H1 (cell line): Measurements from ENCODE around the gene PCAT7. TPM values are rescaled to one million over a fixed set of nuclear protein-coding genes. Genes with fewer than 3 reads are reported as not detected.

Source experiments
- CTCF ChIA-PET: fragments of 300-600 bp; sonication (Branson Sonifier 250); formaldehyde crosslinking; loops from one replicate; lab custom pipeline; 2021; ENCODE audit not compliant: partially characterized antibody; lab: Charles Lee
- POLR2A ChIA-PET: fragments of 300-600 bp; sonication (Branson Sonifier 250); formaldehyde crosslinking; loops from one replicate; lab custom pipeline; 2021; ENCODE audit warnings: inconsistent platforms; ENCODE audit not compliant: partially characterized antibody; lab: Charles Lee
- DNase-seq, 2 experiments: peaks; one replicate each; pipeline versions ENCODE4 v3.0.0 to v3.0.0-alpha.2; 2010 to 2022; ENCODE audit warnings: low spot score in 2 of 2, low read depth in 1 of 2, mixed read lengths in 1 of 2
- FAIRE-seq: peaks from 2 replicates; lab custom pipeline; 2011; peaks lifted over from hg19 to GRCh38; lab: Jason Lieb, UNC
- H2AFZ ChIP-seq: 2 replicates; pipeline ENCODE4 v1.8.1; 2012; ENCODE audit warnings: low read length, inconsistent platforms
- H2AK5ac ChIP-seq: 2 replicates; pipeline ENCODE4 v1.6.1; 2013; ENCODE audit warnings: low read depth, low read length
- H2BK120ac ChIP-seq: replicated peaks from 2 replicates; pipeline ENCODE3; 2013; ENCODE audit warnings: low read depth, low read length, inconsistent platforms
- H2BK12ac ChIP-seq: 2 replicates; pipeline ENCODE4 v1.6.1; 2013; ENCODE audit warnings: low read depth, low read length
- H2BK15ac ChIP-seq: 2 replicates; pipeline ENCODE4 v1.6.1; 2013; ENCODE audit warnings: low read length
- H2BK20ac ChIP-seq: 2 replicates; pipeline ENCODE4 v1.6.1; 2013; ENCODE audit warnings: low read length
- H2BK5ac ChIP-seq: 2 replicates; pipeline ENCODE4 v1.6.1; 2013; ENCODE audit warnings: low read depth, low read length
- H3K14ac ChIP-seq: 2 replicates; pipeline ENCODE4 v1.6.1; 2013; ENCODE audit warnings: inconsistent platforms; ENCODE audit not compliant: insufficient read length
- H3K18ac ChIP-seq: 2 replicates; pipeline ENCODE4 v1.6.1; 2013; ENCODE audit warnings: low read length; ENCODE audit errors: extremely low read depth
- H3K23ac ChIP-seq: 2 replicates; pipeline ENCODE4 v1.6.1; 2013; ENCODE audit warnings: inconsistent platforms; ENCODE audit not compliant: insufficient read length
- H3K23me2 ChIP-seq: 2 replicates; pipeline ENCODE4 v1.6.1; 2013; ENCODE audit warnings: low read depth, low read length
- H3K27ac ChIP-seq: 2 replicates; pipeline ENCODE4 v1.6.1; 2011; ENCODE audit warnings: low read depth, low read length, inconsistent platforms
- H3K27me3 ChIP-seq, 4 experiments: replicated peaks in 1 of 4; 1 replicate in 1 of 4; 2 replicates in 3 of 4; pipeline versions ENCODE4 v1.6.1 to v1.8.1; 2011 to 2013; ENCODE audit warnings: low read length in 3 of 4, mild to moderate bottlenecking in 3 of 4, inconsistent platforms in 2 of 4, mixed read lengths in 2 of 4, moderate library complexity in 1 of 4; ENCODE audit not compliant: control insufficient read depth in 3 of 4, insufficient read depth in 3 of 4; ENCODE audit errors: extremely low read depth in 1 of 4
- H3K36me3 ChIP-seq, 4 experiments: 2 replicates each; pipeline versions ENCODE4 v1.6.1 to v1.8.1; 2011 to 2013; ENCODE audit warnings: mild to moderate bottlenecking in 4 of 4, low read length in 3 of 4, moderate library complexity in 2 of 4, control low read depth in 1 of 4, inconsistent platforms in 1 of 4; ENCODE audit not compliant: insufficient read depth in 4 of 4, control insufficient read depth in 2 of 4
- H3K4ac ChIP-seq: replicated peaks from 2 replicates; pipeline ENCODE3; 2013; ENCODE audit warnings: low read length, low read depth, mixed read lengths, inconsistent platforms; ENCODE audit not compliant: insufficient read length
- H3K4me1 ChIP-seq, 4 experiments: replicated peaks in 1 of 4; 1 replicate in 1 of 4; 2 replicates in 3 of 4; pipeline versions ENCODE4 v1.6.1 to v1.8.1; 2011 to 2013; ENCODE audit warnings: low read length in 3 of 4, inconsistent platforms in 2 of 4, mixed read lengths in 1 of 4; ENCODE audit not compliant: insufficient read depth in 4 of 4, control insufficient read depth in 3 of 4
- H3K4me2 ChIP-seq, 2 experiments: 2 replicates each; pipeline versions ENCODE4 v1.6.1 to v1.8.1; 2011 to 2013; ENCODE audit warnings: low read depth in 2 of 2, low read length in 2 of 2, control low read depth in 1 of 2, inconsistent platforms in 1 of 2, mild to moderate bottlenecking in 1 of 2; ENCODE audit not compliant: insufficient read depth in 1 of 2
- H3K4me3 ChIP-seq, 4 experiments: fragments of 200-600, 300-600 bp in 1 of 4; sonication (generic), shearing (Covaris generic), sonication (Bioruptor Twin) in 1 of 4; 2 replicates each; pipeline versions ENCODE4 v1.5.1 to v1.8.1; 2011 to 2016; ENCODE audit warnings: low read length in 4 of 4, low read depth in 3 of 4, control low read depth in 2 of 4, inconsistent platforms in 2 of 4, mild to moderate bottlenecking in 2 of 4, mixed read lengths in 1 of 4, moderate library complexity in 1 of 4; ENCODE audit not compliant: insufficient read depth in 2 of 4; ENCODE audit errors: extremely low read depth in 1 of 4
- H3K56ac ChIP-seq: replicated peaks from 2 replicates; pipeline ENCODE3; 2013; ENCODE audit warnings: low read depth, mild to moderate bottlenecking, mixed read lengths, low read length, inconsistent platforms; ENCODE audit not compliant: insufficient read length
- H3K79me1 ChIP-seq: 2 replicates; pipeline ENCODE4 v1.6.1; 2013; ENCODE audit warnings: low read depth, low read length, control low read depth
- H3K79me2 ChIP-seq, 2 experiments: 2 replicates each; pipeline versions ENCODE4 v1.6.1 to v1.8.1; 2012 to 2013; ENCODE audit warnings: low read length in 2 of 2, mild to moderate bottlenecking in 2 of 2, inconsistent platforms in 1 of 2; ENCODE audit not compliant: insufficient read depth in 2 of 2, control insufficient read depth in 1 of 2
- H3K9ac ChIP-seq, 4 experiments: replicated peaks in 1 of 4; 1 replicate in 1 of 4; 2 replicates in 3 of 4; pipeline versions ENCODE4 v1.6.1 to v1.8.1; 2011 to 2013; ENCODE audit warnings: low read depth in 3 of 4, low read length in 3 of 4, control low read depth in 2 of 4, mild to moderate bottlenecking in 2 of 4, moderate library complexity in 2 of 4, inconsistent platforms in 1 of 4; ENCODE audit errors: extremely low read depth in 1 of 4
- H3K9me3 ChIP-seq, 2 experiments: 2 replicates each; pipeline versions ENCODE4 v1.6.1 to v1.8.1; 2012 to 2013; ENCODE audit warnings: mild to moderate bottlenecking in 2 of 2, moderate library complexity in 2 of 2, control low read depth in 1 of 2, inconsistent platforms in 1 of 2, low read depth in 1 of 2, low read length in 1 of 2, mixed read lengths in 1 of 2; ENCODE audit not compliant: insufficient read depth in 2 of 2
- H4K20me1 ChIP-seq, 2 experiments: replicated peaks in 1 of 2; 2 replicates each; pipeline versions ENCODE3 to v1.8.1; 2011 to 2013; ENCODE audit warnings: inconsistent platforms in 2 of 2, low read length in 2 of 2, mild to moderate bottlenecking in 1 of 2; ENCODE audit not compliant: insufficient read depth in 2 of 2, control insufficient read depth in 1 of 2
- H4K5ac ChIP-seq: 2 replicates; pipeline ENCODE4 v1.6.1; 2013; ENCODE audit warnings: low read length, low read depth, mixed read lengths, inconsistent platforms; ENCODE audit not compliant: insufficient read length
- H4K8ac ChIP-seq: 2 replicates; pipeline ENCODE4 v1.8.0; 2013; ENCODE audit warnings: mild to moderate bottlenecking, moderate library complexity, low read length, inconsistent platforms; ENCODE audit not compliant: insufficient read depth; ENCODE audit errors: extremely low read depth
- H4K91ac ChIP-seq: replicated peaks from 2 replicates; pipeline ENCODE3; 2013; ENCODE audit warnings: low read length, mixed read lengths, inconsistent platforms; ENCODE audit not compliant: insufficient read length
- ASH2L ChIP-seq: fragments of 200-600, 300-600 bp; sonication (generic); IDR thresholded peaks from one replicate; pipeline ENCODE4 v1.7.1; 2017; ENCODE audit warnings: low read length
- BRCA1 ChIP-seq: IDR thresholded peaks from 2 replicates; pipeline ENCODE4 v1.6.1; 2012; ENCODE audit warnings: low read depth, low read length, improper control_type of control experiment
- CHD1 ChIP-seq: IDR thresholded peaks from 2 replicates; pipeline ENCODE4 v1.6.1; 2012; ENCODE audit warnings: low read depth, low read length, improper control_type of control experiment
- CREB1 ChIP-seq: IDR thresholded peaks from 2 replicates; pipeline ENCODE4 v1.6.1; 2012; ENCODE audit warnings: inconsistent platforms
- CTBP2 ChIP-seq: IDR thresholded peaks from 2 replicates; pipeline ENCODE4 v1.7.0; 2011; ENCODE audit warnings: borderline replicate concordance, mild to moderate bottlenecking, moderate library complexity, mixed read lengths, low read length; ENCODE audit not compliant: insufficient read depth, insufficient read length
- EGR1 ChIP-seq: IDR thresholded peaks from 2 replicates; pipeline ENCODE4 v1.6.1; 2011; ENCODE audit warnings: low read depth, low read length, borderline replicate concordance
- EP300 ChIP-seq, 2 experiments: IDR thresholded peaks; 1 replicate in 1 of 2; 2 replicates in 1 of 2; pipeline ENCODE4 v1.6.1; 2011 to 2012; ENCODE audit warnings: low read depth in 2 of 2, low read length in 2 of 2, mild to moderate bottlenecking in 2 of 2, borderline replicate concordance in 1 of 2, inconsistent platforms in 1 of 2, moderate library complexity in 1 of 2
- HDAC2 ChIP-seq, 2 experiments: fragments of 300-600 bp in 1 of 2; sonication (generic) in 1 of 2; IDR thresholded peaks; 2 replicates each; pipeline ENCODE4 v1.6.1; 2011 to 2012; ENCODE audit warnings: low read depth in 2 of 2, low read length in 2 of 2, mild to moderate bottlenecking in 2 of 2, moderate library complexity in 2 of 2, borderline replicate concordance in 1 of 2, inconsistent platforms in 1 of 2
- HDAC6 ChIP-seq: IDR thresholded peaks from one replicate; pipeline ENCODE4 v1.7.1; 2012; ENCODE audit warnings: low read depth, mild to moderate bottlenecking, inconsistent platforms, low read length, moderate library complexity
- KDM5A ChIP-seq: fragments of 200-600 bp; IDR thresholded peaks from 2 replicates; pipeline ENCODE4 v1.7.1; 2012; ENCODE audit warnings: mild to moderate bottlenecking, low read length, inconsistent platforms, mixed read lengths
- RNF2 ChIP-seq: fragments of 200-900, 300-1000 bp; sonication (generic); IDR thresholded peaks from 2 replicates; pipeline ENCODE4 v1.7.1; 2016; ENCODE audit warnings: borderline replicate concordance, low read depth, mild to moderate bottlenecking, antibody characterized with exemption, low read length; ENCODE audit not compliant: poor library complexity, severe bottlenecking; ENCODE audit errors: missing control alignments
- SP4 ChIP-seq: IDR thresholded peaks from 2 replicates; pipeline ENCODE4 v1.6.1; 2012; ENCODE audit warnings: low read length, inconsistent platforms
- SUZ12 ChIP-seq: fragments of 200-600 bp; sonication (generic); IDR thresholded peaks from 2 replicates; pipeline ENCODE4 v1.6.1; 2012; ENCODE audit warnings: mild to moderate bottlenecking, inconsistent platforms, low read length, moderate library complexity, mixed read lengths
- TCF12 ChIP-seq: IDR thresholded peaks from 2 replicates; pipeline ENCODE4 v1.6.1; 2011; ENCODE audit warnings: low read depth, mild to moderate bottlenecking, low read length
- WGBS, 2 experiments: shearing (Covaris generic) in 1 of 2; methylation state at CpG; one replicate each; pipeline versions ENCODE4 v1.1.6 to v1.1.7; 2013 to 2015; ENCODE audit warnings: low lambda C conversion rate in 2 of 2, mixed read lengths in 2 of 2, inconsistent platforms in 1 of 2, low coverage in 1 of 2, missing lambda C conversion rate in 1 of 2; ENCODE audit not compliant: insufficient replicate concordance in 2 of 2, insufficient coverage in 1 of 2, insufficient read length in 1 of 2; ENCODE audit errors: extremely low coverage in 1 of 2, missing lambda C conversion rate in 1 of 2; 5-methylcytosine and 5-hydroxymethylcytosine counted together
- polyA plus RNA-seq, 7 experiments: library from polyadenylated mRNA; depleted of rRNA in 3 of 7; stranded (reverse) in 5 of 7; unstranded in 2 of 7; fragments of >200 nt in 5 of 7; fragments of 200-250 nt in 2 of 7; gene quantifications; 1 replicate in 5 of 7; 2 replicates in 1 of 7; 4 replicates in 1 of 7; pipeline versions ENCODE4 v1.2.1 to v1.2.3, GENCODE V29; 2011 to 2013; ENCODE audit warnings: missing spikeins in 2 of 7, mixed read lengths in 2 of 7
- total RNA-seq: library from RNA; stranded (reverse); fragmentation: NEBNext Ultra II Directional; extraction: Animal tissue kit (Norgen Biotek cat#: 25700); gene quantifications from 2 replicates; pipeline ENCODE4 v1.2.1, GENCODE V29; 2021

PCAT7 gene
- total and polyA plus RNA-seq, 2 of the 8 experiments (the other 6 are each of a cell fraction or from before 2014, with no cell fraction given): 3.2 to 4.1 TPM

DNA sequence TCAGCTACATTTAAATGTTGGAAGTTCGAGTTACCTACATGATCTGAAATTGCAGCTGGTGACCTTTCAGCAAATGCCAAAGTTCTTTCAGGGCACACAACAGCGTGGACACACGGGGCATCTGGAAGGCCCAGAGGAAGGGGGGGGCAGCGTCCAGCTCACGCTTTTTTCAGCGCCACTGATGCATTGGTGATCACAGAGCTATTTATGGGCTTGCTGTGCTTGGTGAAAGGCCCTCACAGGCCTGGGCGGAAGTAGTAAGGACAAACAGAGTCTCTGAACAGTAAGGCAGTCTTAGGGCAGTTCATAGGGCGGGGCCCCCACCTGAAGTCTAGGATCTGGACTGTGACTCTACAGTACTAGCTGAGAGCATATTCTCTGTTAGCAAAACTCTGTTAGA lies 45.4 kb downstream of the PCAT7 start:
- Histone ChIP-seq H3K27me3 (no peaks in the 10 kb centered on the region), H3K9ac (no peak overlapping the region), H4K91ac (no peak overlapping the region), H3K27ac (no peak overlapping the region), H3K4me3 (no peak overlapping the region), H4K8ac (no peak overlapping the region), H2BK20ac (no peak overlapping the region), H3K4me1 (peaks cover 0 to 3% (median 1%) of the 10 kb centered on the region in 4 experiments; a peak in 3 of 7 replicates), H2BK5ac (no peak overlapping the region), H2BK12ac (no peak overlapping the region), H4K5ac (no peak overlapping the region), H2BK120ac (no peak overlapping the region), H2AFZ (no peak overlapping the region), H4K20me1 (no peaks in the 10 kb centered on the region), H3K9me3 (no peaks in the 10 kb centered on the region), H3K18ac (no peak overlapping the region), H3K79me1 (no peaks in the 10 kb centered on the region), H2BK15ac (no peak overlapping the region), H3K79me2 (no peaks in the 10 kb centered on the region), H3K4ac (no peak overlapping the region), H3K23ac (no peak overlapping the region), H3K14ac (no peak overlapping the region), H3K4me2 (no peak overlapping the region), H3K23me2 (no peaks in the 10 kb centered on the region), H2AK5ac (no peak overlapping the region), H3K56ac (no peak overlapping the region), H3K36me3 (no peaks in the 10 kb centered on the region)
- DNase-seq: no peak
- CTCF ChIA-PET: interaction anchor here (0.5 to 7.1 kb wide), 4 partner anchors 12 to 47 kb away, joined by 3 to 54 read pairs (median 3); partner anchors contain the start of gene PCAT7
- POLR2A ChIA-PET: interaction anchor here (6.7 kb wide), 1 partner anchor 46 kb away, joined by 43 read pairs; the partner anchor contains the start of gene PCAT7
- no peak for FAIRE-seq
- WGBS, 2 experiments: 96% methylated on average over 8 of the region's 8 CpGs; no CpG with 5 or more reads in 1 of the 2 experiments
- TF ChIP-seq HDAC2 (IDR thresholded peaks at IDR 0.05; ENCODE audit: borderline replicate concordance in 1 of 2, low read depth in 2 of 2, low read length in 2 of 2) (no peak), EGR1 (no peak), HDAC6 (no peak), SUZ12 (no peak), RNF2 (no peak), EP300 (IDR thresholded peaks at IDR 0.05; ENCODE audit: borderline replicate concordance in 1 of 2, low read depth in 2 of 2, low read length in 2 of 2) (no peak), BRCA1 (no peak), CREB1 (no peak), KDM5A (no peak), ASH2L (no peak), SP4 (no peak), CTBP2 (no peak), TCF12 (no peak), CHD1 (no peak)
